HG02973 (cell line): ENCODE data around the gene CD151.

Source experiments
- ATAC-seq: cut with Tn5 transposase; IDR thresholded peaks from one replicate; pipeline ENCODE4 v1.9.1; 2021; ENCODE audit warnings: moderate library complexity; ENCODE audit not compliant: unreplicated experiment

CD151 gene

DNA sequence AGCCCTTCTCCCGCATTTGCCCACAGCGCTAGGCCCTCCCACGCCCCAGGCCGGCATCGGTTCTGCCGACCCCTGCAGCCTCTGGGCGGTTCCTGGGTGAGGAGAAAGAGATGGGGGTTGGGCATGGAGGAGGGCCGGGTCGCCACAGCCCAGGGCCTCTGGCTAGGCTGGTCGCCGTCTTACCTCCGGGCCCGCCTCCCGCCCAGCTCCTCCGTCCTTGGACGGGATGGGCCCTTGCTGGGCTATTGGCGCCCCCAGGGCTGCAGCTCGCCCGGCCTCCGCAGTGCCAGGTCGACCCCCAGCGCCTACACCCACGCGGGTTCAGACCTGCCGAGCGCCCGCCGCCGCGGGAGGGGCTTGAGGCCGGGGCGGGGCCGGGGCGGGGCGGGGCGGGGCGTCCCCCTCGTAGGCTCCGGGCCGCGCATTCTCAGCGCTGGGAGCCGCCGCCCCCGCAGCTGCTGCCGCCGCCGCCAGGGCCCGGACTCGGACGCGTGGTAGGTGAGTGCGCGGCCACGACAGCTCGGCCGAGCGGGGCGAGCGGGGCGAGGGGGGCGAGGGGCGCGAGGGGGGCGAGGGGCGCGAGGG, at the start of gene CD151:
Gene CD151 (plus strand): TSS at position 424 of the 585 bp plus-strand sequence. CDS start 3,118 bp downstream, outside the sequence.
- ATAC-seq: peak; percentile 35

GRCh38 chr11:783581-784015, 49.2 kb upstream of the CD151 start:
- no peak for ATAC-seq

GRCh38 chr11:786235-787083, 46.3 kb upstream of the CD151 start:
- no peak for ATAC-seq

- no peak for ATAC-seq
These were observed 45.6 kb upstream of the CD151 start for GRCh38 chr11:787084-787675.

- ATAC-seq: no peak
These were observed 44.6 kb upstream of the CD151 start for GRCh38 chr11:788009-788640.

DNA sequence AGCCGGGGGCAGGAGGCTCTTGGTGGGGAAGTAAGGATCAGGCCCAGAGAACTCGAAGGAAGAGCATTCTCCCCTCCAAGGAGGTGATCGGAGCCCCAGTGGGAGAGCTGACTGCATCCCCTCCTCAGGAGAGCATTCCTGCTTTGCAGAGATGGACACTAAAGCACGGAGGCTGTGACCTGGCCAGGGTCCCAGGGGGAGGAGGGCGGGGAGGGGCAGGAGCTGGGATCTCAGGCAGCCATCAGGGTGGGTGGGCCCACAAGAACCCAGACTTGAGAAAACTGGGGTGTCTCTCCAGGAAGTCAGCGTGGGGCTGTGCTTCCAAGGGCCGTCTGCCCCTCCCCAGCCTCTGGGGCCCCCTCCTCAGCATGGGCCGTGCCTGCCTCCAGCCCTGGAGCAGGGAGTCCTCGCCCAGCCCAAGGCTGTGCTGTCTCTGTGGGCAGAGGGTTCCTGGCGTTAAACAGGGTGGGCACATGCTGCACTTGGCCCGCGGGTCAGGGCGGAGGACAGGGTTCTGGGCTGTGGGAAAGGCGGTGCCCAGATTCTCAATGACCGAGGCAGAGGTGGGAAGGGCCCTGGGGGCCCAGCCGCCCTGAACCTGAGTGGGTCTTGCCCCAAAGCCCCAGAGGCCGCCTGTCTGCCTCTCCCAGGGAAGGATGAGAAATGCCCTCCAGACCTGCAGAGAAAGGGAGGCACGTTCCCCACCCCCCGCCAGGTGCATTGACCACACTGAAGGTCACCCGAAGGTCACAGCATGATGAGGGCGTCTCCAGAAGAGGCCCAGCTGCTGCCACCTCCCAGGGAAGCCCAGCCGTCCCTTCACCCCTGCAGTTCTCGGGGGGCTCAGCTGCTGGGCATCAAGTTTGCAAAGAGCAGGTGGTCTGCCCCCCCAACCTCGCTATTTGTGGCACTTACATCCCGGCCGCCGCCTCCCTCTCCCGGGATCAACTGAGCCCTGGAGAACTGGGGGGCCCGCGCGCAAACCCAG, 43.5 kb upstream of the CD151 start:
- ATAC-seq: no peak

- ATAC-seq: no peak
These were observed 42.8 kb upstream of the CD151 start, which contains the start of gene CEND1 for GRCh38 chr11:789943-790342. Gene CEND1 (minus strand): TSS chr11:790090. CDS start chr11:788576, 1,514 bp downstream.

GRCh38 chr11:790721-791564, 41.8 kb upstream of the CD151 start:
- no peak for ATAC-seq

DNA sequence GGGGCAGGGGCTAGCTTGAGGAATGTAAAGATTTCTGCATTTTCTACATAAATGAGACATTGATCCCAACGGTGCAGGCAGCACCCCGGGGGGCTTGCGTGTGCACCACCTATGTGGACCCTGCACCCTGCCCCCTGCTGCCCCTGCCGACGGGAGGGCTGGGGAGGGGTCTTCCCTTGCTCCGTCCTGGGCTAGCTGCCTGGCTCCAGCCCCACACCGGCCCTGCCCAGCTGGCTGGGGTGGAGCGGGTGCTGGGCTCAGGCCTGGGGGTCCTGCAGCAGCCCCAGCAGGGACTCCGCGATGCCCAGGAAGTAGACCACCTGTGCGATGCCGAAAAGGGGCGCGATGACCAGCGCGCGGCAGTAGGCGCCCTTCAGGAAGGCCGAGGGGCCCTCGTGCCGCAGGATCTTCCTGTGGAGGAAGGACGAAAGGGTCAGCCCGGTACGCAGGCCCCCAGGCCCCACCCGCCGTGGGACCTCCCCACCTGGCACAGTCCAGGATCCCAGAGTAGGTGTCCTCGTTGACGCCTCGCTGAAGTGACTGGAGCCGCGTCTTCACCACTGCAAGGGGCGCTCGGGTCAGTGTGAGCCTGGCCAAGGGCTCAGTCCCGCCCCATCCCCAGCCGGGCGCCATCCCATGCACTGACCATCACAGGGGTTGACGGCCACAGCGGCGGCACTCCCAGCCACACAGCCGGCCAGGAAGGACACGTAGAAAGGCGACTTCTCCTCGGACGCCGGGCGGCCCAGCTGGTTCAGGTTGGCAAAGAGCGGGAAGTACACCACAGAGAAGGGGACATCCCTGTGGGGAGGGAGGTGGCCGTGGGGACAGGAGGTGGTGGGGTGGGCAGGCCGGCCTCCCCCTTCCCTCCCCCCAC, 40.9 kb upstream of the CD151 start:
- no peak for ATAC-seq

DNA sequence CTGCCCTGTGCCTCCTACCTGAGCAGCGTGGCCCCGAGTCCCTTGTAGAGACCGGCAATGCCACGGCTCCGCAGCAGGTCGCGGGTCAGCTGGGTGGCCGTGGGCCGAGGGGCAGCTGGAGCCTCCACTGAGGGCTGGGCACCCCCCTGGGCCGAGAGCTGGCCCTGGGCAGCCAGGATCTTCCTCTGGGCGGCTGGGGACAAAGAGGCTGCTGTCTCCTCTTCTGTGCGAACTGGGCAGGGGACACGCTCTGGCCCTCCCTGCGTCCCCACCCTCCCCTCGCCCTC, 40.3 kb upstream of the CD151 start:
- ATAC-seq: no peak

GRCh38 chr11:792873-793272, 39.9 kb upstream of the CD151 start:
- no peak for ATAC-seq

- ATAC-seq: no peak
These were observed 39.2 kb upstream of the CD151 start for GRCh38 chr11:793556-793955.

GRCh38 chr11:794013-794765, 38.6 kb upstream of the CD151 start:
- no peak for ATAC-seq

DNA sequence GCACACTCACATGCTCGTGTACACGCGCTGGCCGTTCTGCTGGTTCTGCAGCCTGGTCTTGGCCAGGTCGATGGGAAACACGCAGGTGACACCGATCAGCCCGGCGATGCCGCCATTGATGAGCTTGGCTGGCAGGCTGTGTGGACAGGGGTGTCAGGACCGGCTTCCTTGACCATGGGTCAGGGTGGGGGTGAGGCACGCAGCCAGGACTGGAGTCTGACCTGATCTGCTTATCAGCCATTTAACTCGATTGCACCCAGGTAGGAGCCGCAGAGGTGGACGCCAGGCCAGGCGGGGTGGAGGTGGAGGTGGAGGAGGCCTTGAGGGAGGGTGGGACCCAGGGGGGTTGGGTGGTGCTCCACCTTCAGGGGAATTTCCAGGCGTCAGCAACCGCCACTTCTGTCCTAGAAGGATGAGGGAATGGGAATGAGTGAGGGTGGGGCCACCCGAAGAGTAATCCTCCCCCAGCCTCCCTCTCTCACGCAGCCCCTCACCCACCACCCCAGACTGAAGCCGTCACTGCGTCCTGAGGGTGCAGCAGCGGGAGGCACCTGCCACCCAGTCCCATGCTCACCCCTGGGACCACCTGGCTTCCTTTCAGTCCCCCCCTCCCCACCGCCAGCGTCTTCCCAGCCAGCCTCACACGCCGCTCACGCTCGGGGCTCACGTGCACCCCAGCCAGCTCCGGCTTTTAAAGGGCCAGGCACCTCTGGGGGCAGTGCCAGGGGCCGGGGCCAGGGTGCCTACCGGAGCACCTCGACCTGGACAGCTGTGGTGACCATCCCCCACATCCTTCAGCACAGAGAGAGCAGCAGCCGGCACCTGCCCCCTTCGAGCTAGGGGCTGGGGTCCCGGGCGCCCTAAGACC, 37.8 kb upstream of the CD151 start:
- ATAC-seq: no peak

DNA sequence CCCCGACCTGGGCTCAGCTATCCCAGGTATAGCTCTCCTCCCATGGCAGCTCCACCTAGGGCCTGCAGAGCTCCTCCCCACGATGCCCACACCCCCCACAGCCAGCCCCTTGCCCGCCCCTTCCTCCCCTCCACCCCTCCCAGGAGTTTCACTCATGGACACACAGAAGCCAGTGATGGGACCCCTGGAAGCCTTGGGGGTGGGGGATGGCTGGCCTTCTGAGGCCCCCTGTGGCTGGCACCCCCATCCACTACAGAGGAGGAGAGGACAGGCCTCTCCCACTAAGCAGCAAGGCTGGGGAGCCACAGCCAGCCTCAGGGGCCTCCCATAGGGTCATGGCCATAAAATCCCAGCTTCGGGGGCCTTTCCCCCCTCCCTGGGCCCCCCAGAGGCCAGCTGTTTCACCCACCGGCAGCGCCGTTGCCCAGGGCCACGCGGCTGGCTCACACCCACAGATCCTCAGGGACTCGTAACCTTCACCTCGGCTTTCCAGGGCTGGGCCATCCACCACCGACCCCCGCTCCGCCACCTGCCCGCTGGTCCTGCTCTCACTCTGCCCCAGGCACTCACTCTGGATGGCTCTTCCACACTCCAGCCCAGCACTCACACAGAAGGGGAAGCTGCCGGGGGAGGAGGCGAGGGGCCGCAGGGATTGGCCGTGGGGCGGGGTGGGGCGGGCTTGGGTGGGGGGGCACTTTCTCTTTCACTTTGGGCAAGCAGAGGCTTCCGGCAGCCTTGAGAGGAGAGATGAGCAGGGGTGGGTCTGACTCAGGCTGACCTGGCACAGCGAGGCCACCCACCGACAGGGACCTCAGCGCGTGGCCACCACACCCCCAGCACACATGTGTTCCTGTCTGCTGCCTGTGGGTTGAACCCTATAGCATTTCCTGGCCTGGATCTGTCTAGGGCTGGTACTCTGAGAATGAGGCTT, 36.9 kb upstream of the CD151 start:
- ATAC-seq: peak; percentile 31
